Fibroblast of the aortic adventitia (primary cell): ENCODE data around the gene PRSS21. TPM values are rescaled to one million over a fixed set of nuclear protein-coding genes. Genes with fewer than 3 reads are reported as not detected.

Experiments used
- DNase-seq: peaks from one replicate; pipeline ENCODE4 v3.0.0-alpha.2; 2010; ENCODE audit warnings: low read depth
- H3K4me3 ChIP-seq: 2 replicates; pipeline ENCODE4 v1.5.1; 2011; ENCODE audit warnings: low read depth, mild to moderate bottlenecking, control low read depth, low read length, moderate library complexity
- total RNA-seq: library from RNA; depleted of rRNA; stranded (reverse); fragments of >200 nt; gene quantifications from 2 replicates; pipeline ENCODE4 v1.2.3, GENCODE V29; 2012; ENCODE audit warnings: low replicate concordance
- TF ChIP-seq, protein P1 (sequence below): IDR thresholded peaks from 2 replicates; pipeline ENCODE4 v1.5.1; 2011; ENCODE audit warnings: mild to moderate bottlenecking, low read length, control low read depth, inconsistent platforms; ENCODE audit not compliant: insufficient read depth

The PRSS21 gene, protein sequence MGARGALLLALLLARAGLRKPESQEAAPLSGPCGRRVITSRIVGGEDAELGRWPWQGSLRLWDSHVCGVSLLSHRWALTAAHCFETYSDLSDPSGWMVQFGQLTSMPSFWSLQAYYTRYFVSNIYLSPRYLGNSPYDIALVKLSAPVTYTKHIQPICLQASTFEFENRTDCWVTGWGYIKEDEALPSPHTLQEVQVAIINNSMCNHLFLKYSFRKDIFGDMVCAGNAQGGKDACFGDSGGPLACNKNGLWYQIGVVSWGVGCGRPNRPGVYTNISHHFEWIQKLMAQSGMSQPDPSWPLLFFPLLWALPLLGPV
- 0.27 and 0.49 TPM in 2 replicates for total RNA-seq

DNA sequence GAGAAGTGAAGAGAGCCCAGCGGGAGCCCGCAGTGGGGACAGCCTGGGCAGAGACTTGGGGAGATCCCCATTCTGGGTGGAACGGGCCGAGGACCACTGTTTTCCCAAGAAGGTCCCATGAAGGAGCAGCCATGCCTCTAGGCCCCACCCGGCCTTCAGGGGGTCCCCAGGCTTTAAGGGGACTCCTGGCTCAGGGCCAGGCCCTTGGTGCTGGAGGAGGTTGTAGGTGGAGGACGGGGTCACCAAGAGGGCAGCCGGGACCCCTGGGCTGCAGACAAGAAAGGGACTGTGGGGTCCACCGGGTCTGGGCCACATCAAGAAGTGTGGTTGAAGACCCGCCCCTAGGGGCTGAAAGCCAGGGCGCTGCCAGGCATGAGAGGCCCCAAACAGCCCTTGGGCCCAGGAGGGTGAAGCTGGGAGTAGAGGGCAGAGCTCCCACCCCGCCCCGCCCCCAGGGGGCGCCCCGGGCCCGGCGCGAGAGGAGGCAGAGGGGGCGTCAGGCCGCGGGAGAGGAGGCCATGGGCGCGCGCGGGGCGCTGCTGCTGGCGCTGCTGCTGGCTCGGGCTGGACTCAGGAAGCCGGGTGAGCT is at the start of gene PRSS21:
TSS of gene PRSS21 (plus strand) at position 487 of the 589 bp plus-strand sequence. CDS start at position 519, 32 bp downstream.
- TF ChIP-seq, protein P1, sequence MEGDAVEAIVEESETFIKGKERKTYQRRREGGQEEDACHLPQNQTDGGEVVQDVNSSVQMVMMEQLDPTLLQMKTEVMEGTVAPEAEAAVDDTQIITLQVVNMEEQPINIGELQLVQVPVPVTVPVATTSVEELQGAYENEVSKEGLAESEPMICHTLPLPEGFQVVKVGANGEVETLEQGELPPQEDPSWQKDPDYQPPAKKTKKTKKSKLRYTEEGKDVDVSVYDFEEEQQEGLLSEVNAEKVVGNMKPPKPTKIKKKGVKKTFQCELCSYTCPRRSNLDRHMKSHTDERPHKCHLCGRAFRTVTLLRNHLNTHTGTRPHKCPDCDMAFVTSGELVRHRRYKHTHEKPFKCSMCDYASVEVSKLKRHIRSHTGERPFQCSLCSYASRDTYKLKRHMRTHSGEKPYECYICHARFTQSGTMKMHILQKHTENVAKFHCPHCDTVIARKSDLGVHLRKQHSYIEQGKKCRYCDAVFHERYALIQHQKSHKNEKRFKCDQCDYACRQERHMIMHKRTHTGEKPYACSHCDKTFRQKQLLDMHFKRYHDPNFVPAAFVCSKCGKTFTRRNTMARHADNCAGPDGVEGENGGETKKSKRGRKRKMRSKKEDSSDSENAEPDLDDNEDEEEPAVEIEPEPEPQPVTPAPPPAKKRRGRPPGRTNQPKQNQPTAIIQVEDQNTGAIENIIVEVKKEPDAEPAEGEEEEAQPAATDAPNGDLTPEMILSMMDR, result no peak
- DNase-seq, result no peak
- no peak within 1 kb of the TSS for H3K4me3 ChIP-seq

DNA sequence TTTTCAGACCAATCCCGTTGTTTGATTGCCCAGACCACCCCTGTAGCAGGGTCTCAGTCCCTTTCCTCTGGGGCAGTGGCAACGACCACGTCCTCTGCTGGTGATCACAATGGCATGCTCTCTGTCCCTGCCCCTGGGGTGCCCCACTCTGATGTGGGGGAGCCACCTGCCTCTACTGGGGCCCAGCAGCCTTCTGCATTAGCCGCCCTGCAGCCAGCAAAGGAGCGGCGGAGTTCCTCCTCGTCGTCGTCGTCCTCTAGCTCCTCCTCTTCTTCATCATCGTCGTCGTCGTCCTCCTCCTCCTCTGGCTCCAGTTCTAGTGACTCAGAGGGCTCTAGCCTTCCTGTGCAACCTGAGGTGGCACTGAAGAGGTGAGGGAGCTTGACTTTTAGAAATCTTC is 49.1 kb upstream of the PRSS21 start:
- H3K4me3 ChIP-seq, result no peak overlapping the region
- TF ChIP-seq, protein P1, result no peak
- DNase-seq, result no peak

DNA sequence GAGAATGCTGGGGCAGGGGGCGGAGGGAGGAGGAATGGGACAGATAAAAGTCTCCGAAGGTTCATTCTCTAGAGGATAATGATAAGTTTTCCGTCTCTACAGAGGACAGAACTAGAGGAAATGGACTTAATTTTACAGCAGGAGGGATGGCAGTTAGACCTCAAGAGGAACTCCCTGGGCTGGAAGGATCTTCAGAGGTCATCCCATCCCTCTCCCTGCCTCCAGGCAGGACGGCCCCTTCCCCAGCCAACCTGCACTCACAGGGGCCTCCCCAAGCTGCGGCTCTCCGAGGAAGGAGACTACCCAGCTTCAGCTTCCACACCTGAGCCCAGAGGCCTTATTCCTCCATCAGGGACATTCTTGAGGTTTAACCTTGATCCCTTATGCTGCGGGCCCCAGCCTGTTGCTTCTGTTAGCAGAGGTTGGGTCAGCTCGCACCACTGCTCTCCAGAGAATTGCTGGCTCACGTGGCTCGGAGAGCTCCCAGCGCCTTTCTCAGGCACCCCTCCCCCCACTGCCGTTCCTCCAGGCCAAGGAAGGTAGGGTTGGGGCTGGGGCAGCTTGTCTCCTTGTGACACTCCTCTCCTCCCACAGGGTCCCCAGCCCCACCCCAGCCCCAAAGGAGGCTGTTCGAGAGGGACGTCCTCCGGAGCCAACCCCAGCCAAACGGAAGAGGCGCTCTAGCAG is 48.5 kb upstream of the PRSS21 start:
- H3K4me3 ChIP-seq, result no peak overlapping the region
- TF ChIP-seq, protein P1, result no peak
- DNase-seq, result no peak

DNA sequence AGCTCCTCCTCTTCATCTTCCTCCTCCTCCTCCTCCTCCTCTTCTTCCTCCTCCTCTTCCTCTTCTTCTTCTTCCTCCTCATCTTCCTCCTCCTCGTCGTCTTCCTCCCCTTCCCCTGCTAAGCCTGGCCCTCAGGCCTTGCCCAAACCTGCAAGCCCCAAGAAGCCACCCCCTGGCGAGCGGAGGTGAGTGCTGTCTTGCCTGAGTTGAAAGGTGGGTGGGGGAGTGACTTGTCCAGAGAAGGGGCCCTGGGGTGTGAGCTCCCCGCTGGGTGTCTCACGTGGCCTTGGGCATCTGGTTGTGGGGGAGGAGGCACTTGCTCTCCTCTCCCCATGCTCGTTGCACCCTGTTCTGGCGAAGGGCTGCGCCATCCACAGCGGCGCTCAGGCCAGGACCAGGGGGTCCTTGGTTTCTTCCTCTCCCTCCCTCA is 47.9 kb upstream of the PRSS21 start:
- TF ChIP-seq, protein P1, result no peak
- H3K4me3 ChIP-seq, result no peak overlapping the region
- DNase-seq, result no peak

DNA sequence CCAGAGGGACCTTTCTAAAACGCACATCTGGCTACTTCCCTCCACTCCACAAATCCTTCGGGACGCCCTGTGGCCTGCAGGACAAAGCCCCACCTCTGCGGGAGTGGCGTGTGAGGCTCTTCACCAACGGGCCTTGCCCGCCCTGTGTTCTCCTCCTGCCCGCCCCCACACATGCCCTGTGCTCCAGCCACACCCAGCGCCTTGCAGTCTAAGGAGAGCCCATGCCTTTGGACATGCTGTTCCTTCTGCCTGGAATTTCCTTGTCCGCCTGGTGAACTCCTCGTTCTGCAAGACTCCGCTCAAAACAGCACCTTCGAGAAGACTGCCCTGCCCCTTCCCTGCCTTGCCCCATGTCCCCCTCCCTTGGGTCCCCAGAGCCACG is 47.4 kb upstream of the PRSS21 start:
- TF ChIP-seq, protein P1, result no peak
- peak; percentile 18 for DNase-seq
- no peak overlapping the region for H3K4me3 ChIP-seq

DNA sequence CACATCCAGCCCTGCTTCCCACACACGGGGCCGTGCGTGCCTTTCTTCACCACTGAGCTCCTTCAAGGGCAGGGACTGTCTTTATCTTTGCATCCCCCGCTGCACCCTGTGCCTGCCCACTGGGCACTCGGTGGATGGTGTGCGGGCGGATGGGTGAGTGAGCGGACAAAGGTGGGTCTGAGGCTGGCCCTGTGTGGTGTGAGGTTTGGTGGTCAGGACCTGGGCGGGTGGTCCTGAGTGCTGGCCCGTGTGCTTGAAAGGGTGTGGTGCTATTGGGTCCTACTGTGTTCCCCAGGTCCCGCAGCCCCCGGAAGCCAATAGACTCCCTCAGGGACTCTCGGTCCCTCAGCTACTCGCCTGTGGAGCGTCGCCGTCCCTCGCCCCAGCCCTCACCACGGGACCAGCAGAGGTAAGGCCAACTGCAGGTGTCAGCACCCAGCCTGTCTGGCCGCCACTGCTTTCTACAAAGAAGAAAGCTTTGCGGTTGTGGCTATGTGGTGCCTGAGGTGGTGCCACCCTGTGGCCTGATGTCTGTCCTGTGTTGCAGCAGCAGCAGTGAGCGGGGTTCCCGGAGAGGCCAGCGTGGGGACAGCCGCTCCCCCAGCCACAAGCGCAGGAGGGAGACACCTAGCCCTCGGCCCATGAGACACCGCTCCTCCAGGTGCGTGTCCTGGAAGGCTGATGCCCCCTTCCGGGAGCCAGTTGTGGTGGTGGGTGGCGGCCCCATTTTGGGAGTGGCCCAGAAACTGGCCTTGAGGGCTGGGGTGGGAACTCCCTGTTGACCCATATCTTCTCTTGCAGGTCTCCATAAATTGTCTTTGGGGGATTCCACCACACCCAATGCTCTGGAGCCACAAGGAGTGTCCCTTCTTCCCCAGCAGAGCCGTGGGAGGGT is 46.7 kb upstream of the PRSS21 start:
- TF ChIP-seq, protein P1, result no peak
- no peak for DNase-seq
- H3K4me3 ChIP-seq, result no peak overlapping the region
